Neural cell (in vitro differentiated cells): Measurements from ENCODE around the gene HAAO.

Source experiments
- MXI1 ChIP-seq: fragments of 450-650 bp; conservative IDR thresholded peaks from 2 replicates; pipeline ENCODE4 v1.6.1; 2014; ENCODE audit warnings: antibody characterized with exemption, mild to moderate bottlenecking; ENCODE audit not compliant: poor library complexity, severe bottlenecking
- POLR2AphosphoS5 ChIP-seq: IDR thresholded peaks from 2 replicates; pipeline ENCODE4 v1.6.1; 2012
- REST ChIP-seq: IDR thresholded peaks from 2 replicates; pipeline ENCODE4 v1.6.1; 2012; ENCODE audit warnings: borderline replicate concordance
- TF ChIP-seq, protein P1 (sequence below): fragments of 450-650 bp; IDR thresholded peaks from 2 replicates; pipeline ENCODE4 v1.5.1; 2014; ENCODE audit warnings: antibody characterized with exemption, mild to moderate bottlenecking, moderate library complexity; ENCODE audit not compliant: poor library complexity, severe bottlenecking

GRCh38 chr2:42752314-42752713, 40.1 kb downstream of the HAAO start:
- TF ChIP-seq, protein P1, sequence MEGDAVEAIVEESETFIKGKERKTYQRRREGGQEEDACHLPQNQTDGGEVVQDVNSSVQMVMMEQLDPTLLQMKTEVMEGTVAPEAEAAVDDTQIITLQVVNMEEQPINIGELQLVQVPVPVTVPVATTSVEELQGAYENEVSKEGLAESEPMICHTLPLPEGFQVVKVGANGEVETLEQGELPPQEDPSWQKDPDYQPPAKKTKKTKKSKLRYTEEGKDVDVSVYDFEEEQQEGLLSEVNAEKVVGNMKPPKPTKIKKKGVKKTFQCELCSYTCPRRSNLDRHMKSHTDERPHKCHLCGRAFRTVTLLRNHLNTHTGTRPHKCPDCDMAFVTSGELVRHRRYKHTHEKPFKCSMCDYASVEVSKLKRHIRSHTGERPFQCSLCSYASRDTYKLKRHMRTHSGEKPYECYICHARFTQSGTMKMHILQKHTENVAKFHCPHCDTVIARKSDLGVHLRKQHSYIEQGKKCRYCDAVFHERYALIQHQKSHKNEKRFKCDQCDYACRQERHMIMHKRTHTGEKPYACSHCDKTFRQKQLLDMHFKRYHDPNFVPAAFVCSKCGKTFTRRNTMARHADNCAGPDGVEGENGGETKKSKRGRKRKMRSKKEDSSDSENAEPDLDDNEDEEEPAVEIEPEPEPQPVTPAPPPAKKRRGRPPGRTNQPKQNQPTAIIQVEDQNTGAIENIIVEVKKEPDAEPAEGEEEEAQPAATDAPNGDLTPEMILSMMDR: no peak
- TF ChIP-seq REST (no peak), MXI1 (no peak), POLR2AphosphoS5 (no peak)
